ENCODE data around the gene TMEM253.

TMEM253 gene

GRCh38 chr14:21098892-21099595, 1.8 kb upstream of the TMEM253 start:
- DNase-seq: no peak
- TF ChIP-seq GATA1 (IDR thresholded peaks at IDR 0.05; ENCODE audit: low read depth, low read length): no peak
- TF ChIP-seq POLR2A (IDR thresholded peaks at IDR 0.05; ENCODE audit: low read length): peak; percentile 20

GRCh38 chr14:21099596-21099985, 1.3 kb upstream of the TMEM253 start:
- TF ChIP-seq POLR2A (IDR thresholded peaks at IDR 0.05; ENCODE audit: low read length) (no peak), GATA1 (IDR thresholded peaks at IDR 0.05; ENCODE audit: low read depth, low read length) (no peak)
- no peak for DNase-seq

- TF ChIP-seq POLR2A (IDR thresholded peaks at IDR 0.05; ENCODE audit: low read length): no peak
- no peak for TF ChIP-seq GATA1 (IDR thresholded peaks at IDR 0.05; ENCODE audit: low read depth, low read length)
- DNase-seq: peak; percentile 30 to 44
Measured at GRCh38 chr14:21101802-21102413, 1.0 kb downstream of the TMEM253 start.

GRCh38 chr14:21102521-21103410, 1.9 kb downstream of the TMEM253 start:
- TF ChIP-seq POLR2A (IDR thresholded peaks at IDR 0.05; ENCODE audit: low read length) (no peak), GATA1 (IDR thresholded peaks at IDR 0.05; ENCODE audit: low read depth, low read length) (no peak)
- DNase-seq: peak; percentile 71 to 78

- no peak for DNase-seq
- TF ChIP-seq POLR2A (IDR thresholded peaks at IDR 0.05; ENCODE audit: low read length): no peak
- TF ChIP-seq GATA1 (IDR thresholded peaks at IDR 0.05; ENCODE audit: low read depth, low read length): no peak
Measured at GRCh38 chr14:21103411-21103709, 2.5 kb downstream of the TMEM253 start.

GRCh38 chr14:21103710-21104447, 3.0 kb downstream of the TMEM253 start:
- DNase-seq: peak; percentile 98

GRCh38 chr14:21104448-21105060, 3.7 kb downstream of the TMEM253 start:
- peak; percentile 81 to 86 for DNase-seq
- TF ChIP-seq GATA1 (IDR thresholded peaks at IDR 0.05; ENCODE audit: low read depth, low read length) (no peak), POLR2A (IDR thresholded peaks at IDR 0.05; ENCODE audit: low read length) (no peak)

More at GRCh38 chr14:21103710-21104447, 3.0 kb downstream of the TMEM253 start:
- peak; percentile 93 for TF ChIP-seq POLR2A (IDR thresholded peaks at IDR 0.05; ENCODE audit: low read length)
- no peak for TF ChIP-seq GATA1 (IDR thresholded peaks at IDR 0.05; ENCODE audit: low read depth, low read length)

GRCh38 chr14:21105095-21105494, 4.2 kb downstream of the TMEM253 start:
- TF ChIP-seq GATA1 (IDR thresholded peaks at IDR 0.05; ENCODE audit: low read depth, low read length) (no peak), POLR2A (IDR thresholded peaks at IDR 0.05; ENCODE audit: low read length) (no peak)
- no peak for DNase-seq

- DNase-seq: no peak
- TF ChIP-seq POLR2A (IDR thresholded peaks at IDR 0.05; ENCODE audit: low read length) (no peak), GATA1 (IDR thresholded peaks at IDR 0.05; ENCODE audit: low read depth, low read length) (no peak)
Measured at GRCh38 chr14:21106176-21106497, 5.3 kb downstream of the TMEM253 start.

- no peak for TF ChIP-seq POLR2A (IDR thresholded peaks at IDR 0.05; ENCODE audit: low read length)
- no peak for TF ChIP-seq GATA1 (IDR thresholded peaks at IDR 0.05; ENCODE audit: low read depth, low read length)
- DNase-seq: peak; percentile 81 to 88
Measured at GRCh38 chr14:21106498-21107282, 5.8 kb downstream of the TMEM253 start.

GRCh38 chr14:21107283-21107800, 6.5 kb downstream of the TMEM253 start:
- peak; percentile 54 to 57 for DNase-seq
- TF ChIP-seq GATA1 (IDR thresholded peaks at IDR 0.05; ENCODE audit: low read depth, low read length): no peak

GRCh38 chr14:21108791-21109190, 7.9 kb downstream of the TMEM253 start:
- DNase-seq: no peak
- no peak for TF ChIP-seq POLR2A (IDR thresholded peaks at IDR 0.05; ENCODE audit: low read length)
